Measurements from ENCODE around the gene HIRIP3.

Gene HIRIP3

GRCh38 chr16:30003670-30004423 lies 8.4 kb upstream of the HIRIP3 start:
- H2AFZ ChIP-seq (ENCODE audit: low read depth, low read length): no peak overlapping the region
- no peak for ATAC-seq (ENCODE audit: insufficient read depth, low read depth)
- no peak overlapping the region for H3K4me3 ChIP-seq (ENCODE audit: low read depth in 1 of 2, low read length in 2 of 2)
- TF ChIP-seq CTCF (IDR thresholded peaks at IDR 0.05; ENCODE audit: borderline replicate concordance, extremely low read depth, low read length, poor library complexity, severe bottlenecking) (no peak), EZH2 (IDR thresholded peaks at IDR 0.05; ENCODE audit: borderline replicate concordance, low read depth, low read length, severe bottlenecking) (no peak)
- no peaks in the 10 kb centered on the region for H3K27me3 ChIP-seq (ENCODE audit: insufficient read depth, low read length, poor library complexity)
- peaks cover 70% of the 10 kb centered on the region for H3K36me3 ChIP-seq (ENCODE audit: insufficient read depth, low read length)
- DNase-seq: no peak
- H4K20me1 ChIP-seq (ENCODE audit: insufficient read depth, low read length): peaks cover 3% of the 10 kb centered on the region; the same call in 1 of the 2 replicates
- no peaks in the 10 kb centered on the region for H3K4me1 ChIP-seq (ENCODE audit: insufficient read depth, low read length)
- no peak overlapping the region for H3K27ac ChIP-seq (ENCODE audit: low read length)
- peaks cover 5% of the 10 kb centered on the region; the same call in 1 of the 2 replicates for H3K79me2 ChIP-seq (ENCODE audit: insufficient read depth, low read length)
- H3K9ac ChIP-seq (ENCODE audit: low read depth, low read length): no peak overlapping the region
- H3K9me3 ChIP-seq (ENCODE audit: insufficient read depth, low read length, severe bottlenecking): no peaks in the 10 kb centered on the region
- H3K4me2 ChIP-seq (ENCODE audit: insufficient read depth, low read length): no peak overlapping the region

- no peak overlapping the region for H3K4me2 ChIP-seq (ENCODE audit: insufficient read depth, low read length)
- H4K20me1 ChIP-seq (ENCODE audit: insufficient read depth, low read length): peaks cover 3% of the 10 kb centered on the region; the same call in 1 of the 2 replicates
- peaks cover 2% of the 10 kb centered on the region for H3K4me1 ChIP-seq (ENCODE audit: insufficient read depth, low read length)
- no peaks in the 10 kb centered on the region for H3K27me3 ChIP-seq (ENCODE audit: insufficient read depth, low read length, poor library complexity)
- no peak overlapping the region for H2AFZ ChIP-seq (ENCODE audit: low read depth, low read length)
- no peak overlapping the region for H3K4me3 ChIP-seq (ENCODE audit: low read depth in 1 of 2, low read length in 2 of 2)
- peaks cover 7% of the 10 kb centered on the region for H3K79me2 ChIP-seq (ENCODE audit: insufficient read depth, low read length)
- ATAC-seq (ENCODE audit: insufficient read depth, low read depth): no peak
- TF ChIP-seq EZH2 (IDR thresholded peaks at IDR 0.05; ENCODE audit: borderline replicate concordance, low read depth, low read length, severe bottlenecking): no peak
- TF ChIP-seq CTCF (IDR thresholded peaks at IDR 0.05; ENCODE audit: borderline replicate concordance, extremely low read depth, low read length, poor library complexity, severe bottlenecking): no peak
- peaks cover 75% of the 10 kb centered on the region for H3K36me3 ChIP-seq (ENCODE audit: insufficient read depth, low read length)
- H3K9me3 ChIP-seq (ENCODE audit: insufficient read depth, low read length, severe bottlenecking): no peaks in the 10 kb centered on the region
- no peak overlapping the region for H3K9ac ChIP-seq (ENCODE audit: low read depth, low read length)
- DNase-seq: no peak
- no peak overlapping the region for H3K27ac ChIP-seq (ENCODE audit: low read length)
These were observed 7.4 kb upstream of the HIRIP3 start for GRCh38 chr16:30002614-30003346.

GRCh38 chr16:30000735-30001631 lies 5.6 kb upstream of the HIRIP3 start:
- H3K36me3 ChIP-seq (ENCODE audit: insufficient read depth, low read length): peaks cover 83% of the 10 kb centered on the region
- no peak overlapping the region for H3K27ac ChIP-seq (ENCODE audit: low read length)
- H3K4me2 ChIP-seq (ENCODE audit: insufficient read depth, low read length): no peak overlapping the region

More at GRCh38 chr16:30000735-30001631, 5.6 kb upstream of the HIRIP3 start:
- Histone ChIP-seq H3K79me2 (ENCODE audit: insufficient read depth, low read length) (peaks cover 23% of the 10 kb centered on the region), H3K9me3 (ENCODE audit: insufficient read depth, low read length, severe bottlenecking) (no peaks in the 10 kb centered on the region), H3K9ac (ENCODE audit: low read depth, low read length) (no peak overlapping the region), H4K20me1 (ENCODE audit: insufficient read depth, low read length) (peaks cover 3% of the 10 kb centered on the region; the same call in 1 of the 2 replicates), H3K4me3 (ENCODE audit: low read depth in 1 of 2, low read length in 2 of 2) (no peak overlapping the region), H3K27me3 (ENCODE audit: insufficient read depth, low read length, poor library complexity) (no peaks in the 10 kb centered on the region), H3K4me1 (ENCODE audit: insufficient read depth, low read length) (peaks cover 15% of the 10 kb centered on the region), H2AFZ (ENCODE audit: low read depth, low read length) (no peak overlapping the region)
- TF ChIP-seq EZH2 (IDR thresholded peaks at IDR 0.05; ENCODE audit: borderline replicate concordance, low read depth, low read length, severe bottlenecking): no peak
- TF ChIP-seq CTCF (IDR thresholded peaks at IDR 0.05; ENCODE audit: borderline replicate concordance, extremely low read depth, low read length, poor library complexity, severe bottlenecking): no peak
- DNase-seq (no peak), ATAC-seq (ENCODE audit: insufficient read depth, low read depth) (no peak)

Measured in DND-41 (cell line).